Measurements from ENCODE around the gene KRTAP12-2. TPM values are rescaled to one million over a fixed set of nuclear protein-coding genes. Genes with fewer than 3 reads are reported as not detected.
"Not testable (repeated sequence)": the region's sequence is repeated elsewhere in the genome, so short reads cannot be mapped to it uniquely, and the experiment has no call there.

KRTAP12-2 gene
- total RNA-seq, 1 donor from 2014 or later: not detected

DNA sequence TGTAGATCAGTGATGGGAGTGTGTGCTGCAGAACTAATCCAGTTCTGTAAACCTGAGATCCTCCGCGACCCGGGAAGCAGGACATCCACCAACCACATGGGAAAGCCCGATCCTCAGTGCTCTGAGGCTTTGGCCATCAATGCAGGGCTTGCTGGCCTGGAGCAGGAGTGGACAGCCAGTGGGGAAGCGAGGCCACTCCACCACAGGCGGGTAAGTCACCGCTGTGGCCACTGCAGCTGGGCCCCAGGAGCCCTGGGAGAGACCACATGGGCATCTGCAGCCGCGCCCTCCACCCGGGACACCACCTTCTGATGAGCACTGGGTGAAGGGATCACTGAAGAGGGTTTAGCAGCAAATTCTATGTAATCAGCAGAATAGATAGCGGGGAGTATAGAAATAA lies 14.4 kb upstream of the KRTAP12-2 start:
- no peak overlapping the region for H3K4me3 ChIP-seq (ENCODE audit: low read depth, low read length)
- DNase-seq (ENCODE audit: low read depth): no peak
- TF ChIP-seq, protein P1, sequence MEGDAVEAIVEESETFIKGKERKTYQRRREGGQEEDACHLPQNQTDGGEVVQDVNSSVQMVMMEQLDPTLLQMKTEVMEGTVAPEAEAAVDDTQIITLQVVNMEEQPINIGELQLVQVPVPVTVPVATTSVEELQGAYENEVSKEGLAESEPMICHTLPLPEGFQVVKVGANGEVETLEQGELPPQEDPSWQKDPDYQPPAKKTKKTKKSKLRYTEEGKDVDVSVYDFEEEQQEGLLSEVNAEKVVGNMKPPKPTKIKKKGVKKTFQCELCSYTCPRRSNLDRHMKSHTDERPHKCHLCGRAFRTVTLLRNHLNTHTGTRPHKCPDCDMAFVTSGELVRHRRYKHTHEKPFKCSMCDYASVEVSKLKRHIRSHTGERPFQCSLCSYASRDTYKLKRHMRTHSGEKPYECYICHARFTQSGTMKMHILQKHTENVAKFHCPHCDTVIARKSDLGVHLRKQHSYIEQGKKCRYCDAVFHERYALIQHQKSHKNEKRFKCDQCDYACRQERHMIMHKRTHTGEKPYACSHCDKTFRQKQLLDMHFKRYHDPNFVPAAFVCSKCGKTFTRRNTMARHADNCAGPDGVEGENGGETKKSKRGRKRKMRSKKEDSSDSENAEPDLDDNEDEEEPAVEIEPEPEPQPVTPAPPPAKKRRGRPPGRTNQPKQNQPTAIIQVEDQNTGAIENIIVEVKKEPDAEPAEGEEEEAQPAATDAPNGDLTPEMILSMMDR (conservative IDR thresholded peaks at IDR 0.05; ENCODE audit: low read depth, low read length): no peak

DNA sequence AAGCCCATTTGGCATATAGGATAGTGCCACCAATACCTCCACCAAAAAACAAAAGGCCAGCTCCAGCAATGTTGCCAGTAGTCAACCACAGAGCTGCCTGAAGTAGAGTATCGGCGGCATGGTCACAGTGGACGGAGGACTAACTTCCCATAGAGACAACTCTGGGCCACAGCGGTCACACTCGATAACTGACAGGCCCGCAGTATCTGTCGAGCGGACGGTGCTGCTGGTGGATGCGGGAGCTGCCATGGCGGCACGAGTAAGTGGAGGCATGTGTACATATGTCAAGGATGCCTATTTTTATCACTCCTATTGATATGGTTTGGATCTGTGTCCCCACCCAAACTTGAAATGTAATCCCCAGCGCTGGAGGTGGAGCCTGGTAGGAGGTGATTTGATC lies 11.2 kb upstream of the KRTAP12-2 start:
- DNase-seq (ENCODE audit: low read depth): no peak
- no peak overlapping the region for H3K4me3 ChIP-seq (ENCODE audit: low read depth, low read length)
- TF ChIP-seq, protein P1 (conservative IDR thresholded peaks at IDR 0.05; ENCODE audit: low read depth, low read length): no peak

DNA sequence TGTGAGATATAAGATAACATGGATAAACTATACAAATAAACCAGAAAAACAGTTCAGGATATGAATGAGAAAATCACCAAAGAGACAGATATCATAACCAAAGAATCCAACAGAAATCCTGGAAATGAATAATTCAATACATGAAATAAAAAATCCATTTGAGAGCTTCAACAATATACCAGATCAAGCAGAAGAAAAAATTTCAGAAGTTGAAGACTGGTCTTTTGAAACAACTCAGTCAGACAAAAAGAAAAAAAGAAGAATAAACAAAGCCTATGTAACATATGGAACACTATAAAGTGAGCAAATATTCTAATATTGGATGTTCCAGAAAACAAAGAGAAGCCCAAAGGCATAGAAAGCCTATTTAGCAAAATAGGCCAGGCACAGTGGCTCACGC lies 5.2 kb upstream of the KRTAP12-2 start:
- DNase-seq (ENCODE audit: low read depth): no peak
- TF ChIP-seq, protein P1 (conservative IDR thresholded peaks at IDR 0.05; ENCODE audit: low read depth, low read length): no peak
- no peak overlapping the region for H3K4me3 ChIP-seq (ENCODE audit: low read depth, low read length)

DNA sequence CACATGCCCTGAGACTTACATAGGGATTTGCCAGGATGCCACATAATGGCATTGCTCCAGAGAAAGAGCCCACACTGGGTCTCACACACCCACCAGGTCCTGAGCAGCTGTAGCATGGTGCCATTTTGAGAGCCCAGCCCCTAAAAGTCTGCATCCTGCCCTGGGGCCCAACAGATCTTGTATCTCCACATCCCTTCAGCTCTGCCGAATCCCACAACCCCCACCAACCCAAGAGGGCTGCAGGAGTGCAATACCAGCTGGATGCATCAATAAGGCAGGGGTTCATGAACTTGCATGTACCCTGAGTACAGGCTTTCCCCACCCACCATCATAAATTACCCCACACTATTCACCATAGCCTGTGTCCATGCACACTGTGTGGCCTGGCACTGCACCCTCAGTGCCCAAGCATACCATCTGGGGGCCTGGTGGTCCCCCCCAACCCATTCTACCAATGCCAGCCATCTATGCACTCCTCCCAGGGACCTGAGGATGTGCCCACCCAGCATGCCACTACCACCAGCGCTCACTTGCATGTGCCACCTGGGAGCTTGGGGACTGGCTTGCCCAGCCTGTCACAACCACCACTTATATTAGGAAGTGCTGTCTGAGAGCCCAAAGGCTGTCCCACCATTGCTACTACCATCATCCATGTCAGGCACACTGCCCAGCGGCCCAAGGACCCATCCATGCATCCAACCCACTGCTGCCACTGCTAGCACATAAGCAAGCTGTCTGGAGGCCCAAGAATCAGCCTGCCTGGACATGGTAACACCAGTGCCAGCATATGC lies 4.1 kb upstream of the KRTAP12-2 start:
- no peak overlapping the region for H3K4me3 ChIP-seq (ENCODE audit: low read depth, low read length)
- TF ChIP-seq, protein P1 (conservative IDR thresholded peaks at IDR 0.05; ENCODE audit: low read depth, low read length): no peak
- no peak for DNase-seq (ENCODE audit: low read depth)

DNA sequence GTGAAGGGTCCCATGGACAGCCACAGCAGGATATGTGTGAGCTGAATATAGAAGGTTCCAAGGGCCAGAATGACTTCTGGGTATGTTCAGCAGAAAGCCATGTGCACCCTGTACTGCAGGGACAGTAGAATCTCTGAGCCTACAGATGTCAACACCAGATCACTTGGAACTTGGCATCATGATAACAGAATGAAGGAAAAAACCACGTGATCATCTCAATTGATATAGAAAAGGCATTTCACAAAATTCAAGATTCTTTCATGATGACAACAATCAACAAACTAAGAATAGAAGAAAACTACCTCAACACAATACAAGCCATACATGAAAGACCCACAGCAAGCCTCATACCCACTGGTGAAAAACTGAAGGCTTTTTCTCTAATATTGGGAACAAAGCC lies 885 bp upstream of the KRTAP12-2 start:
- DNase-seq (ENCODE audit: low read depth): no peak
- H3K4me3 ChIP-seq (ENCODE audit: low read depth, low read length): no peak overlapping the region
- TF ChIP-seq, protein P1 (conservative IDR thresholded peaks at IDR 0.05; ENCODE audit: low read depth, low read length): no peak

GRCh38 chr21:44664691-44665090 lies 2.0 kb downstream of the KRTAP12-2 start:
- H3K4me3 ChIP-seq (ENCODE audit: low read depth, low read length): no peak overlapping the region
- no peak for DNase-seq (ENCODE audit: low read depth)
- TF ChIP-seq, protein P1 (conservative IDR thresholded peaks at IDR 0.05; ENCODE audit: low read depth, low read length): no peak

DNA sequence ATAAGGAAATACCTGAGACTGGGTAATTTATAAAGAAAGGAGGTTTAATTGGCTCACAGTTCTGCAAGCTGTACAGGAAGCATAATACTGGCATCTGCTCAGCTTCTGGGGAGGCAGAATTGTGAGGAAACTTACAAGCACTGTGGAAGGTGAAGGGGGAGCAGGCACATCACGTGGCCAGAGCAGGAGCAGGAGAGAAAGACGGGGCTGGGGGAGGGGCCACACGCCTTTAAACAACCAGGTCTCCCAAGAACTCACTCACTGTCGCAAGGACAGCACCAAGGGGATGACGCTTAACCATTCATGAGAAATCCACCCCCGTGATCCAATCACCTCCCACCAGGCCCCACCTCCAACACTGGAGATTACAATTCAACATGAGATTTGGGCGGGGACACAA lies 5.2 kb downstream of the KRTAP12-2 start:
- H3K4me3 ChIP-seq (ENCODE audit: low read depth, low read length); DNase-seq (ENCODE audit: low read depth): not testable (repeated sequence)
